Hippocampal formation (tissue), 2 donors: ENCODE data around the gene SCNN1G.

Source experiments
- DNase-seq, 2 donors: peaks; one replicate each; lab custom pipeline; 2025; lab: John Stamatoyannopoulos, UW

SCNN1G gene

GRCh38 chr16:23152386-23153178 is 30.0 kb upstream of the SCNN1G start:
- DNase-seq: no peak

DNA sequence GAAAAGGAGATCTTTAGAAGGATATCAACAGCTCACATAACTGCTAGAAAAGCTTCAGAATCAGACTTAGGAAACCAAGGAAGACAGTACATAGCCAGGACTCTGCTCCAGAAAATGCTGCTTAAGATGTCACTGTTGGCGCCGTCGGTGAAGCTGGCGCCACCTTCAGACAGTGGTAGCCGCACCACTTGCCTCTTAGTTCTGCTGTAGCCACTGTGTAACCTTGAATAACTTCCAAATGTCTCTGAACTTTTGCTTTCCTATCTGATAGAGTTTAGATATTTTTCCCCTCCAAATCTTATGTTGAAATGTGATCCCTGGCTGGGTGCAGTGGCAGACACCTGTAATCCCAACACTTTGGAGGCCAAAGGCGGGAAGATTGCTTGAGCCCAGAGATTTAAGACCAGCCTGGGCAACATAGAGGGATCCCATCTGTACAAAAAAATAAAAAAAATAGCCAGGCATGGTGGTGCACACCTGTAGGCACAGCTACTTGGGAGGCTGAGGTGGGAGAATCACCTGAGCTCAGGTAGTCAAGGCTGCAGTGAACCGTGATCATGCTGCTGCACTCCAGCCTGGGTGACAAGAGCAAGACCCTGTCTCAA is 27.0 kb upstream of the SCNN1G start:
- no peak for DNase-seq

DNA sequence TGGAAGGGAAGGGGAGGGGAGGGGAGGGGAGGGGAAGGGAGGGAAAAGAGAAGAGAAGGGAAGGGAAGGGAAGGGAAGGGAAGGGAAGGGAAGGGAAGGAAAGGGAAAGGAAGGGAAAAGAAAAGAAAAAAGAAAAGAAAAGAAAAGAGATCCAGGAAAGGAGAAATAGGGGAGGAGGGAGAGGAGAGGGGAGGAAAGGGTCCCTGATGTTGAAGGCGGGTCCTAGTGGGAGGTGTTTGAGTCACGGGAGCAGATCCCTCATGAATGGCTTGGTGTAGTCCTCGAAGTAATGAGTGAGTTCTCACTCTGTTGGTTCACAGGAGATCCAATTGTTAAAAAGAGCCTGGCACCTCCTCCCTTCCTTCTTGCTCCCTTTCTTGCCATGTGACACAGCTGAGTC is 26.4 kb upstream of the SCNN1G start:
- DNase-seq: no peak

DNA sequence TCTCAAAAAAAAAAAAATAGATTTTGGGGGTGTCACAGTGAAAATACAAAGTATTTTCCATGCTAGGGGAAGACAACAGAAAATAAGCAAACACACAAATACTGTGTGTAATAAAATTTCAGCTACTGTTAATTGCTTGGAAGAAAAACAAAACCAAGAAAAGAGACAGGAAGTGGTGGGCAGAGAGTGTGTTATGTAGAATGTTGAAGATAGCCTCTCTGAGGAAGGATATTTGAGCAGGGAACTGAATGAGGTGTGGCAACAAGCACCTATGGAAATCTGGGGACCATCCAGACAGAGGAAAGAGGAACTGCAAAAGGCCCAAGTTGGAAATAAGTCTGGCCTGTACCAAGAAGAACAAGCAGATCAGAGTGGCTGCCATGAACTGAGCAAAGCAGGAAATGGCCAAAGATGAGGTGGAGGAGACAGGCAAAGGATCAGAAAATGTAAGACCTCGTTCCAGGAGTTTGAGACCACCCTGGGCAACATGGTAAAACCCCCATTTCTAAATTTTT is 25.5 kb upstream of the SCNN1G start:
- no peak for DNase-seq

DNA sequence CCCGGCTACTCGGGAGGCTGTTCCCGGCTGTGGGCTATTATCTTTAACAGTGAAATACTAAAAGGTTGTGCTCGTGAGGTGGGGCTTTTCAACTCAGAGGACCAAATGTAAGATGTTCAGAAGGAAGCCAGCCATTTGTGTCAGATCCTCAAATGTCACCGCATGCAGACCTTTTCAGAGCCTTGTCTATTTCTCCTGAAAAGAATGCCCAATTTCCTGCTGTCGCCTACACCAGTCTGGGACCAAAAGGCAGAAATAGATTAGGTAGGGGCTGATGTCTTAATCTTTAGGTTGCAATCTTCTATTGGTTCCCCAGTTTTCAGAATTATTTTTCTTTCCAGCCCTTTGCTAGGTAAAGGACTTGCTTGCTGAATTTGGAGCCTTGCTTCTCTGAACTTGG is 24.4 kb upstream of the SCNN1G start:
- no peak for DNase-seq

DNA sequence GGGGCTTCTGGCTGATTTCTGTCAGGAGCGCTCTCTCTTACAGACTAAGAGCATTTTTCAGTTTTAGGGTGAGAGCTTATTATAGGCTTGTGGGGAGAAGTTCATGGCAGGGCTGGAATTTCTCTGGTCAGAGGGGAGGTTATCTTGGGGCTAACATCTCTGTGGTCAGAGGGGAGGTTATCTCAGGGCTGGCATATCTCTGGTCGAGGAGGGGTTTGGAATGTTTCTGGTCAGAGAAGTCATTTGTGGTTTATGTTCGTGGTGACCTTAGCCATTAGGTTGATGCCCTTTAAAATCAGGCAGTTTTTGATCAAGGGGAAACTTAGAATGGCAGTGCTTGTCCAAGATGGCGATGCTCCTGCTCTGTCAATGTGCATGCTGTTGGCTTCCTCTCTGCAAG is 22.5 kb upstream of the SCNN1G start:
- no peak for DNase-seq

DNA sequence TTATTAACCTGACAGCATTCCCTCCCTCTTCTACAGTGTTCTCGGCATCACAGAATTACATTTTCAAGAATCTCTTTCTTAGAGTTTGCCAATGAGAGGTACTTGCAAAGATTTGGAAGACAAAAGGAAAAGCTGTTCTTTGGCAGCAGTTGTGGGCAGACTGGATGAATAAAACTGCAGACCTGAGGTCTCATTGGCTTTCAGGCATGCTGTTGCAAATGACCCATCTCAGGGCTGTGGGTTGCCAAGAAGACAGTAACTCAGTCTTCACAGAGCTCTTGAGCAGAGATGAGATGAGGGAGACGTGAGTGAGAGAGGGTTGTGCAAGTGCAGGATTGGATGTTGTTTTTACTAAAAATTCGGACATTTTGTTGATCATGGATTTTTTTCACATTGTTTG is 22.0 kb upstream of the SCNN1G start:
- DNase-seq: no peak

DNA sequence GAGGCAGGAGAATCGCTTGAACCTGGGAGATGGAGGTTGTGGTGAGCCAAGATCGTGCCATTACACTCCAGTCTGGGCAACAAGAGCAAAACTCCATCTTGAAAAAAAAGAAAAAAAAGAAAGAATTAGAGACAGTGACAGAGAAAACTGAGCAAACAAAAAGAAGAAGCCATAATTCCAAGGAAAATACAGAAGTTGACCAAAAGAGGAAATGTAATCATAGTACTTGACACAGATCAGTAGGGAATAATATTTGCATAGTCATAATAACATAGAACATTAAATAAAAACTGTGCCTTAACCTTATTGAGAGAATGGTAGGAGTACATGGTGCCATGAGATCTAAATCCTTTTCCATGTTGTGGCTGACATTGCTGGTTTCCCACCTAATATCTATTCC is 18.6 kb upstream of the SCNN1G start:
- no peak for DNase-seq

GRCh38 chr16:23164736-23165135 is 17.8 kb upstream of the SCNN1G start:
- no peak for DNase-seq

DNA sequence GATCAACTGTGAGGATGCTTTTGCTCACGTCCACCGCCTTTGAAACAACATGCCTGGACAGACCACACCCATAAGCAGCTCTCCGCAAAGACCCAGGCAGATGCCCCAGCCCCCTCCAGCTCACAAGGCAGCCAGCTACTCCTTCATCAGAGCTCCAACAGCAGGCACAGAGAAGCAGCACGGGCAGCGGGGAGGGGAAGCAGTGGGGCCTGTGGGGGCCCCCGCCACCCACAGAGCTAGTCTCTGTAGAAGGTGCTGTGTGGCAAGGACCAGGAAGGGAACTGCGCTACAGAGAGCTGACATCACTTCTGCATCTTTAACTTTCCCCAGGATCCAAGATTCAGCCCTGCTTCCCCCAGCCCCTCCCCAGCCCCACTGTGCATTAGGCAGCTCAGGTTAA is 10.0 kb upstream of the SCNN1G start:
- no peak for DNase-seq

DNA sequence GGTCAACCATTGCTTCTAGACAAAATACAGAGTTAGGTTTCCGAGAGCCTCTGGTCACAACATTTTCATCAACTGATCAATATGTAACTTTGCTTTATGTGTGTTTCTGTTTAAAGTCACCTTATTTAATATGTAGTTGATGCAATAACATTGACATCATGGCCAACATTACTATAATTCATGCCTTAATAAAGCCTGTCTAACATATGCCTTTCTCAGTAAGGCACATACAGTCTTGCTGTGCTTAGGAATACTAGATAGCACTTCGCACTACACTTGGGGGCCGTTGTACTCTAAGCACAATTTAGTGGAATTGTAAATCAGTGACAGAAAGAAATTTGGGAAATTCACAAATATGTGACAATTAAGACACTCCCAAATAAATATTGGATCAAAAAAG is 9.6 kb upstream of the SCNN1G start:
- no peak for DNase-seq

- DNase-seq: no peak
These were observed 7.9 kb upstream of the SCNN1G start for GRCh38 chr16:23174622-23175021.

DNA sequence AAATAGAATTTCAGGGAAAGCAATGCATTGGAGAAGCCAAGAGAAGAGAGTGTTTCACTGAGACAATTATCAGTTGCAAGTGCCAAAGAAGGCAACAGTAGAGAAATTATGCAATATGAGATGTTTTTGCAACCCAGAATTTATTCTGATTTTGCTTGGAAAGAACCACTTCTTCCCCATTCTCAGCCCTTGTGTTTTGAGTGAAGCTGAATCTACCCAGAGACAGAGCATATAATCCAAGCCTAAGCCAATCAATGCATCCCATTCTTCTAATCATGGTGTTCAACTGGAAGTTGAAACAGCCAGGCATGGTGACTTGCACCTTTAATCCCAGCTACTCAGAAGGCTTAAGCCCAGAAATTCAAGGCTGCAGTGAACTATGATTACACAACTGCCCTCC is 6.9 kb upstream of the SCNN1G start:
- DNase-seq: peak in 1 of 2 donors; percentile 12

GRCh38 chr16:23181506-23181905 is 1.0 kb upstream of the SCNN1G start:
- no peak for DNase-seq

GRCh38 chr16:23182206-23182678 is 303 bp upstream of the SCNN1G start:
- DNase-seq: peak; percentile 34 to 69

DNA sequence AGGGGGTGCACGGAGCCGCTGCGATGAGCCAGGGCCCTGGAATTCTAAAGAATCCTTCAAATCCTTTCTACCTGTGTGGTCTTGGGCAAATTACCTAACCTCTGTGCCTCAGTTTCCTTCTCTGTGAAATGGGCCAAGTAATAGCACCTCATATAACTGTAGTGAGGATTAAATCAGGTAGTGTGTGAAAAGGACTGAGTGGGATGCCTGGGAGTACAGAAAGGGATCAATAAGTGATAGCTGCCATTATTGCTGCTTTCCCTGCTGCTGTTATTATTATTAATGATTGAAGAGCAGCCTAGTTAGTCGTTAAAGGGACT is 958 bp downstream of the SCNN1G start:
- no peak for DNase-seq

DNA sequence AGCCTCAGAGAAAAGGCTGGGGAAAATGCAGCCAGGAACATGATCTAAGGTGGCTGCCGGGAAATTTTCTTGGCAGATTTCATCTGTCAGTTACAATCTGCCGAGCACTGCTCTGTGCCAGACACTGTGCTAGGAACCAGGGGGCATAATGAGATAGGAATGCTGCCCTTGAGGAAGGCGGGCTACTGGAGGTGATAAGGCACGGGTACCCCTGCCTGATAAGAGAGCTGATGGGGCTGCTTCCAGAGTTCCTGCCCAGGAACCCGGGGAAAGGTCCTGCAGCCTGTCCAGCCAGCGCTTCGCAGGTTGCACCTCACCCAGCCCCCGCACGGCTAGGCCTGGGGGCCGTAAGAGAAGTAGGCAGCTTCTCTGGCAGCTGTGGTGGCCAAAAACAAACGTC is 3.1 kb downstream of the SCNN1G start:
- no peak for DNase-seq

DNA sequence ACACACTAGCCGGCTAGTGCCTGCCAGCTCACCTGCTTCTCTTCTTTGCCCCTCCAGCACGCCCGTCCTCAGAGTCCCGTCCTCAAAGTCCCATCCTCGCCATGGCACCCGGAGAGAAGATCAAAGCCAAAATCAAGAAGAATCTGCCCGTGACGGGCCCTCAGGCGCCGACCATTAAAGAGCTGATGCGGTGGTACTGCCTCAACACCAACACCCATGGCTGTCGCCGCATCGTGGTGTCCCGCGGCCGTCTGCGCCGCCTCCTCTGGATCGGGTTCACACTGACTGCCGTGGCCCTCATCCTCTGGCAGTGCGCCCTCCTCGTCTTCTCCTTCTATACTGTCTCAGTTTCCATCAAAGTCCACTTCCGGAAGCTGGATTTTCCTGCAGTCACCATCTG is 3.6 kb downstream of the SCNN1G start:
- no peak for DNase-seq

DNA sequence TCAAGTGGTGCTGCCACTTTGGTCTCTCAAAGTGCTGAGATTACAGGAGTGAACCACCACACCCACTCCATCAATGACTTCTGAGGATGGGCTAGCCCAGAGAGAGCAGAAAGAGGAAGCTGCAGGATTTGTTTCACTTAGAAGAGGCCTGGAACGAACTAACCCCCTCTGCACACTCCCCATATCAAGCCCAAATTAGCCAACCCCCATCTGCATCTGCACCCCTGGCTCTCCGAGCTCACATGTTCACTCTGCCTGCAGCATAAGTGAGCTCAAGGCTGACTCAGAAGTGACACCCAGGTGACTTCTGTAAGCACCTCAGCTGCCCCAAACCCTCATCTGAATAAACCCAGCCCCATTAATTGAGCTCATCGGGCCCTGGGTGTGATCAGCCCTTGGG is 4.8 kb downstream of the SCNN1G start:
- no peak for DNase-seq

DNA sequence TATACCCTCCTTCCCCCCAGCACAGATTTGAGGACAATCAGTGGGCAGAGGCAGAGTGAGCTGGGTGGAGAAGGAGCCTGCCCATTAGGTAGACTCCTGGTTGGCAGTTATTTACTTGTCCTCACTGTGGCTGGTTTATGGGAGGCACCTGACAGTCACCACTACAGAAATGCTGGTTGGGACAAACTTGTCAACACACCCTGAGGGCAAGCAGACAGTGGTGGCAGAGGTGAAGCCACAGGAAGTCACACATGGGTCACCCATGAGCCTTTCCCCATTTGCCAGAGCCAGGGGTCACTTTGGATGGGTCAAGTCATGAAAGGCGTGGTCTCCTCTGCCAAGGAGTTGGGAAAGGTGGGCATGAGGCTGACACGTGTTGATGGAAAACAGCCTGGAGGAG is 6.4 kb downstream of the SCNN1G start:
- DNase-seq: no peak

- DNase-seq: no peak
These were observed 12.1 kb downstream of the SCNN1G start for GRCh38 chr16:23194497-23195221.

DNA sequence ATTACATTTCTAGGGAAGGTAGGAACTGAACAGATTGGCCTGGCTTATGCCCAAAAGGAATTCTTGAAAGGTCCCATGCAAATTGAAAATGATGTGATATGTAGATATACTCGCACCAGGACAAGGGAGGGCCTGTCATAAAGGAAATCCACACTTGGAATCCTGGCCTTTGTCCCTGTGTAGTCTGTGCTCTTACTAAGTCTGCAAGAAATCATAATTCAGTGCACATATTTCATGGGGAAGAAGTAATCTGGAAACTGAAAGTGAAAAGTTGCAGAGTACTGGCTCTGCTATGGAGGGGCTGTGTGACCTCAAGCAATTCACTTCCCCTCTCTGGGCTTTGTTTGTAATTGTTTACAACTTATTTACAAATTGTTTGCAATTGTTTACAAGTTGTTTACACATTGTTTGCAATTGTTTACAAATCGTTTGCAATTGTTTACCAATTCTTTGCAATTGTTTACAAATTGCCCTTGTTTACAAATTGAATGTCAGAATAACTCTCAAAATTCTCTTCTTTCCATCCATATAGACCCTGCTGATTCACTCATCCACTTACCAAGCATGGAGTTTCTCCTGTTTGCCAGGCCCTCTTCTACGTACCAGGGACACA is 12.9 kb downstream of the SCNN1G start:
- DNase-seq: no peak

GRCh38 chr16:23196539-23196938 is 14.0 kb downstream of the SCNN1G start:
- DNase-seq: no peak
